KMS-11 (cell line): ENCODE data around the gene RNF13.

Experiments used
- H2AFZ ChIP-seq: fragments of 200-600 bp; sonication (generic); 2 replicates; pipeline ENCODE4 v1.6.1; 2016; ENCODE audit warnings: antibody characterized with exemption, mixed run types, low read depth
- H3K27ac ChIP-seq: fragments of 200-600 bp; sonication (generic); 2 replicates; pipeline ENCODE4 v1.6.1; 2016; ENCODE audit warnings: mild to moderate bottlenecking, mixed run types
- H3K27me3 ChIP-seq: fragments of 200-600 bp; sonication (generic); 2 replicates; pipeline ENCODE4 v1.6.1; 2017; ENCODE audit warnings: mild to moderate bottlenecking, low read depth, mixed run types, moderate library complexity; ENCODE audit not compliant: insufficient read depth
- H3K36me3 ChIP-seq: fragments of 200-600 bp; sonication (generic); 2 replicates; pipeline ENCODE4 v1.6.1; 2017; ENCODE audit warnings: mild to moderate bottlenecking, mixed run types; ENCODE audit not compliant: insufficient read depth
- H3K4me1 ChIP-seq: fragments of 200-600 bp; sonication (generic); 2 replicates; pipeline ENCODE4 v1.6.1; 2016; ENCODE audit warnings: mild to moderate bottlenecking, low read depth, mixed run types; ENCODE audit not compliant: poor library complexity, severe bottlenecking
- H3K4me2 ChIP-seq: fragments of 200-600 bp; sonication (generic); 2 replicates; pipeline ENCODE4 v1.7.0; 2016; ENCODE audit warnings: mild to moderate bottlenecking, mixed run types
- H3K4me3 ChIP-seq: fragments of 200-600 bp; sonication (generic); IDR thresholded peaks from 2 replicates; pipeline ENCODE4 v1.6.1; 2017; ENCODE audit warnings: low read depth, low read length, mixed read lengths; ENCODE audit not compliant: insufficient read depth
- H3K79me2 ChIP-seq: fragments of 200-600 bp; sonication (generic); 2 replicates; pipeline ENCODE4 v1.6.1; 2016; ENCODE audit warnings: low read depth, mixed run types; ENCODE audit not compliant: insufficient read depth
- H3K9ac ChIP-seq: fragments of 200-600 bp; sonication (generic); 2 replicates; pipeline ENCODE4 v1.6.1; 2016; ENCODE audit warnings: mild to moderate bottlenecking, mixed run types
- H4K20me1 ChIP-seq: fragments of 200-600 bp; sonication (generic); 2 replicates; pipeline ENCODE4 v1.6.1; 2016; ENCODE audit warnings: mild to moderate bottlenecking, mixed run types; ENCODE audit not compliant: insufficient read depth
- CTCF ChIP-seq: fragments of 200-600 bp; sonication (generic); conservative IDR thresholded peaks from 2 replicates; pipeline ENCODE4 v1.6.1; 2017; ENCODE audit warnings: low read depth, mild to moderate bottlenecking, antibody characterized with exemption, low read length, moderate library complexity, mixed read lengths

Gene RNF13

GRCh38 chr3:149959443-149959842 lies 146.4 kb downstream of the RNF13 start:
- H4K20me1 ChIP-seq = no peaks in the 10 kb centered on the region
- H3K4me1 ChIP-seq = peaks cover 5% of the 10 kb centered on the region
- H3K36me3 ChIP-seq = no peaks in the 10 kb centered on the region
- no peaks in the 10 kb centered on the region for H3K79me2 ChIP-seq
- H3K4me3 ChIP-seq = no peak overlapping the region
- no peak overlapping the region for H3K27ac ChIP-seq
- no peak for TF ChIP-seq CTCF
- H3K27me3 ChIP-seq = no peaks in the 10 kb centered on the region
- H3K9ac ChIP-seq = no peak overlapping the region
- H3K4me2 ChIP-seq = no peak overlapping the region
- H2AFZ ChIP-seq = no peak overlapping the region

DNA sequence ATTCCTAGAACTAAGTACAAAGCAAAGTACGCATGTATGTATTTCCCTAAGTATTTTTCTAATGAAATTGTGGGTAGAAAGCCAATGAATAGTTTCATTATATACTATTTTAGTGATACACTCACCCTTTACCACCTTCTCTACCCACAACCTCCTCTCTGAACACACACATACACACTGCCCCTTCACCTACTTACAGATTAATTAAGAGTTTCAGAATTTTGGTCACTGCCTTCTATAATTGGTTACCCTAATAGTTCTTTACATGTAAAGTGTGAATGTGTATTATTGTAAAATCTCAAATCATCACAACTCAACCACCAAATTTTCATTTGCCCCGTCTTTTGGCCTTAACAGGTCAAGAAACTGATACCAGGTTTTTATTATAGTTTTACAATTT lies 150.5 kb downstream of the RNF13 start:
- H3K36me3 ChIP-seq = no peaks in the 10 kb centered on the region
- no peak overlapping the region for H3K4me2 ChIP-seq
- H3K9ac ChIP-seq = no peak overlapping the region
- H3K4me3 ChIP-seq = no peak overlapping the region
- peaks cover 8% of the 10 kb centered on the region; the same call in 1 of the 2 replicates for H3K79me2 ChIP-seq
- no peak for TF ChIP-seq CTCF
- H4K20me1 ChIP-seq = no peaks in the 10 kb centered on the region
- H3K4me1 ChIP-seq = peaks cover 17% of the 10 kb centered on the region
- H2AFZ ChIP-seq = no peak overlapping the region
- no peaks in the 10 kb centered on the region for H3K27me3 ChIP-seq
- H3K27ac ChIP-seq = no peak overlapping the region

- Histone ChIP-seq H3K27ac (no peak overlapping the region), H3K4me2 (no peak overlapping the region), H3K79me2 (peaks cover 16% of the 10 kb centered on the region; the same call in 1 of the 2 replicates), H4K20me1 (no peaks in the 10 kb centered on the region), H3K27me3 (no peaks in the 10 kb centered on the region), H3K36me3 (no peaks in the 10 kb centered on the region), H3K9ac (no peak overlapping the region), H2AFZ (no peak overlapping the region), H3K4me1 (peaks cover 25% of the 10 kb centered on the region), H3K4me3 (no peak overlapping the region)
- no peak for TF ChIP-seq CTCF
These were observed 151.3 kb downstream of the RNF13 start for GRCh38 chr3:149964291-149964690.

- no peak overlapping the region for H3K9ac ChIP-seq
- H2AFZ ChIP-seq = no peak overlapping the region
- no peak overlapping the region for H3K27ac ChIP-seq
- H3K4me3 ChIP-seq = no peak overlapping the region
- TF ChIP-seq CTCF = no peak
- no peaks in the 10 kb centered on the region for H3K27me3 ChIP-seq
- H3K4me1 ChIP-seq = peaks cover 29% of the 10 kb centered on the region
- H3K36me3 ChIP-seq = no peaks in the 10 kb centered on the region
- no peaks in the 10 kb centered on the region for H4K20me1 ChIP-seq
- H3K4me2 ChIP-seq = no peak overlapping the region
- peaks cover 22% of the 10 kb centered on the region; the same call in 1 of the 2 replicates for H3K79me2 ChIP-seq
These were observed 152.3 kb downstream of the RNF13 start for GRCh38 chr3:149965278-149965677.
